HG02571 (cell line): ENCODE results near the gene GBA3.

ENCODE experiments used
- ATAC-seq: cut with Tn5 transposase; IDR thresholded peaks from one replicate; pipeline ENCODE4 v1.9.1; 2021; ENCODE audit warnings: mild to moderate bottlenecking, moderate library complexity; ENCODE audit not compliant: unreplicated experiment

GBA3 gene

DNA sequence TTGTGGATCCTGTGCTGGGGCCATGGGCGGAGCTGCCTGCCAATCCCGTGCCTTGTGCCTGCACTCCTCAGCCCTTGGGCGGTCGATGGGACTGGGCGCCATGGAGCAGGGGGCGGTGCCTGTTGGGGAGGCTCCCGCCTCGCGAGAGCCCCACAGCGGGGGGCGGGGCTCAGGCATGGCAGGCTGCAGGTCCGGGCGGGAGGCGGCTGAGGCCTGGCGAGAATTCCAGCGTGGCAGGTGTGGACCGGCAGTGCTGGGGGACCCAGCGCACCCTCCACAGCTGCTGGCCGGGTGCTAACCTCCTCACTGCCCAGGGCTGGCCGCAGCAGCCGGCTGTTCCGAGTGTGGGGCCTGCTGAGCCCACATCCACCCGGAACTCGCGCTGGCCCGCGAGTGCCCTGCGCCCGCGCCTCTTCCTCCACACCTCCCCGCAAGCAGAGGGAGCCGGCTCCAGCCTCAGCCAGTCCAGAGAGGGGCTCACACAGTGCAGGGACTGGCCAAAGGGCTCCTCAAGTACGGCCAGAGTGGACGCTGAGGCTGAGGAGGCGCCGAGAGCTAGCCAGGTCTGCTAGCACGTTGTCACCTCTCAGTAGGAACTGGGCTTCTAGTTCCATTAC, 85.9 kb downstream of the GBA3 start:
- no peak for ATAC-seq

DNA sequence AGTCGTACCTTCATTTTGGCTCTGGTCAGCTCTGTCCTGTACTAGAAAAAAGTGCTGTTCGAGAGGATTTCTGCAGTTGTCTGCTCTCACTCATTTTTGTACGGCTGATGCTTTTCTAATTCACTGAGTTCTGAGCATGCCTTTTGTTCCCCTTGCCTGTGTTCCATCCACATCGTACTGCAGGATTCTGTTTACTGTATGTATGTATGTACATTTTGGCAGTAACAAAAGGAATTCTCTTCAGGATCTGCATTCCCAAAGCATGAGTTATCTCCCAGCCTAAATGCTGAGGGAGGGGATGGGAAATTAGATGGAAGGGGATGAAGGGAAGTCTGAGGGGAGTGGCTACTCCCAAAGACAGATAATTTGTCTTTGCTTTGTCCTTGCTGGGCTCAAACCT, 87.6 kb downstream of the GBA3 start:
- ATAC-seq: no peak

DNA sequence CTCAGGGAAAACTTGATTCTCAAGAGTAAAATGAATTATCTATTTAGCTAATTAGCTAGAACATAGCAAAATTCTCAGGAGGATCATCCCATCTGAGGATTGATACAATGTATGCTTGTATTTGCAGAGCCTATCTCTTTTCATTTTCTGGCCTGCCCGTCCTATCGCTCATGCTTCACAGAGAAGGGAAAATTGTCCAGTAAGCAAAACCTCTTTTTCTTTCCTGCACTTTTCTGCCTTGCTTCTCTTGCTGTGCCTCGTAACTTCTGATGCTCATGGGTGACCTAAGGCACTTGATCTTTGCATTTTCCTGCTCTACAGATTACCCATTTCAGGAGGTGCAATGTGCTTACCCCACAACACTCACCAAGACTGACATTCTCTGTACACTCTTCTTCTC, 88.1 kb downstream of the GBA3 start:
- no peak for ATAC-seq

DNA sequence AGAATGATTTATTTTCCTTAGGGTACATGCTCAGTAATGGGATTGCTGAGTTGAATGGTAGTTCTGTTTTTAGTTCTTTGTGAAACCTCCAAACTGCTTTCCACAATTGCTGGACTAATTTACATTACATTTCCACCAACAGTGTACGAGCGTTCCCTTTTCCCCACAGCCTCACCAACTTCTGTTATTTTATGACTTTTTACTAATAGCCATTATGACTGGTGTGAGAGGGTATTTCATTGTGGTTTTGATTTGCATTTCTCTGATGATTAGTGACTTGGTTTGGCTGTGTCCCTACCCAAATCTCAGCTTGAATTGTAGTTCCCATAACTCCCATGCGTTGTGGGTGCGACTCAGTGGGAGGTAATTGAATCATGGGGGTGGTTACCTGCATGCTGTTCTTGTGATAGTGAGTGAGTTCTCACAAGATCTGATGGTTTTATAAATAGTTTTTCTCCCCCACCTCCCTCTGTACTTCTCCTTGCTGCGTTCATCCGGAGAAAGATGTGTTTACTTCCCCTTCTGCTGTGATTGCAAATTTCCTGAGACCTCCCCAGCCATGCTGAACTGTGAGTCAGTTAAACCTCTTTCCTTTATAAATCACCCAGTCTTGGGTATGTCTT, 95.1 kb downstream of the GBA3 start:
- ATAC-seq: no peak

DNA sequence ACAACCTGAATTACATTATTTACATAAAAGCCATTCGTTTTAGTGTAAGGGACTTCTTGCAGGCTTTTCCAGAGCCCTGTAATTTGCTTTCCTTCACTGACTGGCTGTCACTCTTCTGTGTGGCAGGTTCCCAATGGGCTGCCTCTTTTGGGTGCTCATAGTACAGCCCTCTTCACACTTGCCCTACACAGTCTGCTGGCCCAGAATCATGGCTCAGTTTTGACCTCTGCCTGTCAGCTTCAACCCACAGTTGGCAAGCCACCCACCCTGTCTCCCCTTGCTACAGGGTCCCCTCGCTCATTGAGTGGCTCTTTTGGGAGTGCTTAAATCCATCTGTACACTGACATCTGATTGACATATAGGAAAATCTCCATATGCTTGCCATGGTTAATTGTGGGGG, 97.9 kb downstream of the GBA3 start:
- no peak for ATAC-seq

DNA sequence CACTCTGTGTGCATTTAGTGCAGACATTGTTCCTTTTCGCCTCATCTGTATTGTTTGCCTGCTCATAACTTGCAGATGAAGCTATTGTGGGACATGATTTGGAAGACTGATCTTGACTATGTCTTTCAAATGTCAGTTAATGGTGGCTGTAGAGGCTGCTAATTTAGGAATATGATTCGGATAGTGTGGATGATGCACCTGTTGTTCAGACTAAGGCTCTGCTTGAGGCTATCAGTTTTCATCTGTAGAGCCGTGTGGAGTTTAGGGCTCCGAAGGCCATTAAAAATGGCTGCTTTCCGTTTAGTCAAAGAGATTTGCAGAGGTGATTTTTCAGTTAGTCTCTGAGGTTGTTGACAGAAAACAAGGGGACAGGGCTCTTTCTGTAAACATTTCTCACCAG, 102.0 kb downstream of the GBA3 start:
- no peak for ATAC-seq

DNA sequence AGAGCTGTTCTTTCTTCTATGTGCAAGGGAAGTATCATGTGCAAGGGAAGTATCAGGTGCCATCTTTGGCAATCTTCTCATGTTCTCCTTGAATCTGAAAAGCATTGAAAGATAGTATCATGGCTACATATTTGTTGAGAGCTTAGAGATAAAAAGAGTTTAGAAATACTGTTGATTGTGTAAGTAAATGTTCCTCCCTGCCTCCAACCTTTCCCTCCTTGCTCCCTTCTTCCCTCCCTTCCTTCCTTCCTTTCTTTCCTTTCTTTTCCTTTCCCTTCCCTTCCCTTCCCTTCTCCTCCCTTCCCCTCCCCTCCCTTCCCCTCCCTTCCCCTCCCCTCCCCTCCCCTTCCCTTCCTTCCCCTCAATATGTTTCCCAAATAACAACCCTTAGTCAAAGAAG, 108.7 kb downstream of the GBA3 start:
- ATAC-seq: no peak

DNA sequence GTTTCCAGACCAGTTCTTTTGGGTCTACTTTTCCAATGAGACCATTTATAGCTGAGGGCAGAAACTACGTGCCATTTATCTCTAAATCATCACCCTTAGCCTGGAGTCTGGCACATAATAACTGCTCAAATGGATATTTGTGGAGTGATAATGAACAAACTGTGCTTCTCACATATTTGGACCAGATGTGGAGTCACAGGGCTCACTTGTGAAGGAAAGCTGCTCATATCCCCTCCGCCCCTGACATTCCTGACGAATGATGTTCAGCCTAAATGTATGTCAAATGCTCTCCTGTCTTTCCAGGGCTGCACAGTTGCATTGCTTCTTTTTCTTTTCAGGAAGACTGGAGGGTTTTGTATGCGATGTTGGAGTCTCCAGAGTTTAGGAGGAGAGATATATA, 110.1 kb downstream of the GBA3 start:
- ATAC-seq: no peak

DNA sequence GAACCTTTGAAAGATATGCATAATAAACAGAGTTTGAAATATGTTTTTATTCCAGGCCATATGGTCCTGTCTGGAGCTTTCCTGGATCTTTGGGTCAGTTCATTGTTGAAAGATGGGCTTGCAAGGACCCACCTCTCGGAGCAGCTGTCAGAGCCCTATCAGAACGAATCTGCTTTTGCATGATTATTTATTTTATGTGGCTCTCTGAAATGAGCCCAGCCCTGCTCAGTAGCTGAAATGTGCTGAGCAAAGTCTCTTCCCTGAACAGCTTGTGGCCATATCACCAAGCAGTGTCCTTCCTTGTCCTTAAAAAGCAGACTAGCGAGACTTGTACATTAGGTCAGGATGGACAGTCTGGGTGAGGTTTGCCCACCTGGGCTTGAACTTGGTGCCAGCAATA, 110.8 kb downstream of the GBA3 start:
- no peak for ATAC-seq

DNA sequence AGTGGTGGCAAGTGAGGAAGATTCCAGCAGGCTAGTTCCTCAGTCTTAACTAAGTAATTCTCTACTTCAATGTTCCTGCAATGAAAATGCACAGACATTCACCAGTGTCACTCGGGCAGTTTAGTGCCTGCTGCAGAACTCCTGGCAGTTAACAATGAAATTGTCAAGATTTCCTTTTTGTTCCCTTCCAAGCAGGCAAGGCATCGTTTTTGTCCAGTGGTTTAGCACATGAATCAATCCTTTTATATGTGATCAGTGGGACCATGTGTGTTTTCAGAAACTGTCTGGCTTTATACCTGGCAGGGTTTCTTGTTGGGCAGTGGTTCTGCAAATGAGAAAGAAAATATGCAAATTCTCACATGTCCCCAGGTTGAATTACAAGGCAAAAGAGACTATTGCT, 122.2 kb downstream of the GBA3 start:
- ATAC-seq: no peak

DNA sequence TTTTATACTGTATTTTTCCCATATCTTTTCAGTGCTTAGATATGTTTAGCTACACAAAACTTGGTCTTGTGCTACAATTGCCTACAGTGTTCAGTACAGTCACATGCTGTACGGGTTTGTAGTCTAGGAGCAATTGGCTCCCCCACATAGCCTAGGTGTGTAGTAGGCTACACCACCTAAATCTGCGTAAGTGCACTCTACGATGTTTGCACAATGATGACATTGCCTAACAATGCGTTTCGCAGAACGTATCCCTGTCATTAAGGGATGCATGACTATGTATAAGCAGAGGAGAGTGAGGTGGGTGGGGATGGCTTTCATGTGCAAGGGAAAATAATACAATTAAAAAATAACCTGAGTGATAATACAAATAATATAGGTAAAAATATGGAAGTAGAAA, 131.4 kb downstream of the GBA3 start:
- no peak for ATAC-seq

DNA sequence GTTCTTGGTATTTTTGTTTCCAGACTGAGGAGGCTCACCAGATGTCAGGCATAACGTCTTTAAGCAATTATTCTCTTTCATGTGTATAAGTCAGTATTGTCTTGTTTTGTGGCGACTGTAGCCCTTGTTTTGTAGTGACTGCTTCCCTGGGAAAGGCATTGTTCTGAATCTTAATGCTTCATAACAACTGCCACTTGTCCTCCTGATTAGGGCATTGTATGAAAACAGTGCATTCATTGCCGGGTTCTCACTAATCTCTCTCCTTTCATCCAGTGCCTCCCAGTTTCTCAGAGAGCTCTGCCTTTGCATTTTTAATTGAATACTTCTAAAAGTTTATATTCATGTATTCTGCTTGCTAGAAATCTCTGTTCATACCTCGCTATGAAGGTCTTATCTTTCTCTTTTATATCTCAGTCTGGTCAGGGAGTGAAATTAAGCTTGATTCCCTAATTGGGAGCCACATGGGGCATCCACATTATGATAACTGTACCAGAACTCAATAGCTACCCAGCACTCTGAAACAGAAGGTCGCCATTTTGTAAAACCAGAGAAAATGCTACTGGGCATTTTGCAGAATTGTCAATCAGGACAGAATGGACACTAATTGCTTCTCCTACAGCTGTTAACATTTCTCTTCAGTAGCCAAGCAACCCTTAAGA, 149.8 kb downstream of the GBA3 start:
- ATAC-seq: no peak

DNA sequence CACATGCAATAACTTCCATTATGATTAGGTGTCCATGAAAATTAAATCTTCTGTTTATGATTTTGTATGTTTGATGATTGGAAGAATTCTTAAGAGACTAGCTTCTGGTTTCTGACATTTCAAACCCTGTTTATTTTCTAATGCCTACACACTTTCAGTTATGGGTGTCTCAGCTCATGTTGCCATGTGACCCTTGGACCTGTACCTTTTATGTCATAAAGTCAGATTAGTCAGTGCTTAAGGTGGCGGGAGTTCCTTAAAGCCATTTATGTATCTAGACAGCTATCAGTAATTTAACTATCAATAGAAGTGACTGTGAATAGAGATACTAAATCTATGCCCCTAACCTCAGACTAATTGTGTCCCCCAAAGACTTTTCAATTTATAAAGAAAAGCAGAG, 155.6 kb downstream of the GBA3 start:
- ATAC-seq: no peak

DNA sequence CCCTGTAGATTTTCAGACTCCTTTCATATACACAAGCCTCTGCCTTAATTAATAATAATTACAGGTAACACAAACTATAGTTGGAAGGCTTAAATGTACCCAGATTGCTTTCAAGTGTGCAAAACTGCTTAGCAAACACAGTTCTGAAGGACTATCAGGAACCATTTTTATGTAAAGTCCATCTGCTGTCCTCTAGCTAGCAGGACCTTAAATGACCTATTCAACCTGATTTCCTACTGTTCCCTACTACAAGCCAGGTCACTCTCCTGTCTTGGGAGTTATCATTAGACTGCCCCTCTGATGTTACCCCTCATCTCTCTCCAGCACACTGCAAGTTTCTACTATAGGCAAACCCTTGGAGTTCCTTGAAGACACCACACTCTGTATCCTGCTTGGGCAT, 157.3 kb downstream of the GBA3 start:
- no peak for ATAC-seq

DNA sequence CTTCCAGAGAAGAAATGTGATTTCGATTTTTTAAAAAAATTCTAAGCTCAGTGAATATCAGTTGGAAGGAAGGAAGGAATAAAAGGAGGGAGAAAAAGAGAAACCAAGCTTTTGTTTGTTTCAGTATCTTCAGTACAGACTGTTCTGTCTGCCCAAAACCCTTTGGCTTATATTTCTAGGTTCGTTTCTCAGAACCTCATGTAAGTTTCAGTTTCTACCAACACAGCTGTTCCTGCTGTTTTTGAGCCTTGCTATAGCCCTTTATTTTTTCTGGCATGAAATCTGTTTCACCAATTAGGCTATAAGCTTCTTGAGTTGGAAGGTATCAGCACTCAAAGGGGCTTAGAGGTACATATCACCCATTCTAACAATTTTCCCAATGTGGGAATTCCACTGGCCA, 157.9 kb downstream of the GBA3 start:
- ATAC-seq: no peak

DNA sequence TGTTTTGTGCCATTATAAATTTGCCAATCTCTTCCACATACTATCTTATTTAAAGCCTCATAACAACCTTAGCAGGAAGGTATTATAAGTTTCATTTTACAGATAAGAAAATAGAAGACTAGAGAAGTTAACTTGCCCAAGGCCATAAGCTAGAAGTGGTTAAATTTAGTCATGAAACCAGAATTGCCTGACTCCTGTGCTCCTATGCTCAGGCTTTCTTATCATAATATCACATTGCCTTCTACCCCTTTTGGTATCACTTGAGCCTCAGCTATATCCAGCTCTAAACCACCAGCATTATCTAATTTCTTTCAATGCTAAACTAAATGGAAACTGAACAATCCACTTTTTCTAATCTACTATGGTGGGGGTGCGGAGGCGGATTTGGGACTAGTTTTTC, 164.7 kb downstream of the GBA3 start:
- no peak for ATAC-seq

DNA sequence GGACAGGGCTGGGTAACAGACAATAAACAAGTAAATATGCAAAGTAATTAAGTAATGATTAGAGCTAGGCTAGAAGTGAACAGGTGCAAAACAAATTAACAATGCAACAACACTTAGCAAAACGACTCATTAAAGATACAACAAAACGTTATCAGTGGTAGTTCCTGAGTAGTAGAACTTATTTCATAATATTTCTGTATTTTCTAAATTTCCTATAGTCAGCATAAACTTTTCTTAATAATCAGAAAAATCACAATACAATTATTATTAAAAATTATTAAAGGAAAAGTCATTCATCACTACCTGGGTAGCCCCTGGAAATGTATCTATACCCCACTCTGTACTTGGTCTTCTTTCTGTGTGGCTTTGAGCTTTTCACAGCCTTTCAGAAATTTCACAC, 166.6 kb downstream of the GBA3 start:
- ATAC-seq: no peak
